Right lobe of liver (tissue), 6 donors: ENCODE data around the gene NDNF. TPM values are rescaled to one million over a fixed set of nuclear protein-coding genes. Genes with fewer than 3 reads are reported as not detected.

ENCODE experiments used
- ATAC-seq, 4 donors: fragments of 200-7000 bp; cut with Tn5 transposase; one replicate each; pipeline ENCODE4 v1.9.1; 2020; ENCODE audit warnings: mild to moderate bottlenecking in 4 of 4, moderate library complexity in 4 of 4
- DNase-seq, 3 donors: peaks; one replicate each; pipeline ENCODE4 v3.0.0-alpha.2; 2020
- H3K27ac ChIP-seq, 3 donors: fragments of 200-600 bp; one replicate each; pipeline ENCODE4 v1.8.0; 2022
- H3K27me3 ChIP-seq, 2 donors: fragments of 200-600 bp; one replicate each; pipeline ENCODE4 v1.8.0; 2022
- H3K36me3 ChIP-seq, 4 donors: fragments of 200-600 bp; sonication (generic) in 1 of 4; one replicate each; pipeline versions ENCODE4 v1.5.1 to v1.8.0; 2017 to 2022; ENCODE audit warnings: control low read depth in 1 of 4
- H3K4me1 ChIP-seq, 4 donors: fragments of 200-600 bp; sonication (generic) in 1 of 4; one replicate each; pipeline versions ENCODE4 v1.5.1 to v1.8.0; 2017 to 2022; ENCODE audit warnings: control low read depth in 1 of 4
- H3K4me3 ChIP-seq, 3 donors: fragments of 200-600 bp; one replicate each; pipeline ENCODE4 v1.8.0; 2022
- H3K9me3 ChIP-seq, 4 donors: fragments of 200-600 bp; sonication (generic) in 1 of 4; one replicate each; pipeline versions ENCODE4 v1.5.1 to v1.8.0; 2017 to 2022; ENCODE audit warnings: control low read depth in 1 of 4
- CTCF ChIP-seq, 4 donors: fragments of 200-600 bp in 3 of 4; fragments of 450-650 bp in 1 of 4; IDR thresholded peaks; one replicate each; pipeline versions ENCODE4 v1.5.1 to v1.8.0; 2016 to 2022; ENCODE audit warnings: antibody characterized with exemption in 4 of 4, mild to moderate bottlenecking in 2 of 4
- POLR2A ChIP-seq: fragments of 450-650 bp; IDR thresholded peaks from one replicate; pipeline ENCODE4 v1.6.1; 2017; ENCODE audit warnings: antibody characterized with exemption, mild to moderate bottlenecking
- WGBS: methylation state at CpG from one replicate; pipeline ENCODE4 v1.1.6; 2018; ENCODE audit warnings: low coverage, low lambda C conversion rate; ENCODE audit not compliant: insufficient coverage; ENCODE audit errors: missing lambda C conversion rate; 5-methylcytosine and 5-hydroxymethylcytosine counted together
- intact Hi-C, 2 donors: fragments of 100-400 bp; cut with DNase I; formaldehyde crosslinking; loops; one replicate each; pipeline versions ENCODE4 v1.11.2 to v1.14.1; 2022
- total RNA-seq, 6 experiments: library from RNA; depleted of rRNA in 2 of 6; stranded (reverse); fragments of >200 nt in 2 of 6; fragmentation: NEBNext Ultra II Directional in 3 of 6; extraction: Animal tissue kit (Norgen Biotek cat#: 25700) in 3 of 6; gene quantifications; one replicate each; pipeline versions ENCODE4 v1.1.0 to v1.2.4, GENCODE V29; 2016 to 2023
- donor health status: DM: no; HTN: yes; CAD: no.
- donor health status: DM: no; HTN: no; CAD: no.
- donor health status: DM: no; HTN: no; CAD: no.
- donor health status: DM: no; HTN: yes; CAD: no.
- donor health status: DM: no; HTN: yes; CAD: no.

Gene NDNF
- total RNA-seq, 6 experiments from 2014 or later = 0.27 to 0.77 (median 0.52) TPM

DNA sequence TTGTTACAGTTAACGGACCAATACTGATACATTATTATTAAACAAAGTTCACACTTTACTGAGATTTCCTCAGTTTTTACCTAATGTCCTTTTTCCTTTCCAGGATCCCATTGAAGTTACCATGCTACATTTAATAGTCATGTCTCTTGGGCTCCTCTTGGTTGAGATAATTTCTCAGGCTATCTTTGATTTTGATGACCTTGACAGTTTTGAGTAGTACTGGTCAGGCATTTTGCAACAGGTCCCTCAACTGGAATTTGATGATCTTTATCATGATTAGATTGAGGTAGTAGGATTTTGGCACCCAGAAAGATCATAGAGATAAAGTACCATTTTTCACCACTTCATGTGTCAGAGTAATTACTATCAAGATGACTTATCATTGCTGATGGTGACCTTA lies 53.8 kb downstream of the NDNF start:
- Histone ChIP-seq H3K4me1 (no peaks in the 10 kb centered on the region), H3K4me3 (no peak overlapping the region), H3K27ac (no peak overlapping the region), H3K9me3 (no peaks in the 10 kb centered on the region), H3K36me3 (no peaks in the 10 kb centered on the region), H3K27me3 (no peaks in the 10 kb centered on the region)
- intact Hi-C loops = no loop called here
- ATAC-seq = no peak
- no peak for TF ChIP-seq CTCF (IDR thresholded peaks at IDR 0.05)
- no peak for TF ChIP-seq POLR2A
- 79% methylated on average over 1 of the region's 1 CpG for WGBS
- no peak for DNase-seq

- ATAC-seq = peak in 1 of 4 donors; percentile 37
- no peak for DNase-seq
- no peaks in the 10 kb centered on the region for H3K27me3 ChIP-seq
- H3K9me3 ChIP-seq = no peaks in the 10 kb centered on the region
- TF ChIP-seq CTCF (IDR thresholded peaks at IDR 0.05) = no peak
- no peak for TF ChIP-seq POLR2A
- no peaks in the 10 kb centered on the region for H3K36me3 ChIP-seq
- intact Hi-C loops = no loop called here
- no peaks in the 10 kb centered on the region for H3K4me1 ChIP-seq
- H3K4me3 ChIP-seq = no peak overlapping the region
- H3K27ac ChIP-seq = no peak overlapping the region
- 21% methylated on average over 4 of the region's 6 CpGs for WGBS
These were observed 55.7 kb downstream of the NDNF start for GRCh38 chr4:121016611-121017010.

DNA sequence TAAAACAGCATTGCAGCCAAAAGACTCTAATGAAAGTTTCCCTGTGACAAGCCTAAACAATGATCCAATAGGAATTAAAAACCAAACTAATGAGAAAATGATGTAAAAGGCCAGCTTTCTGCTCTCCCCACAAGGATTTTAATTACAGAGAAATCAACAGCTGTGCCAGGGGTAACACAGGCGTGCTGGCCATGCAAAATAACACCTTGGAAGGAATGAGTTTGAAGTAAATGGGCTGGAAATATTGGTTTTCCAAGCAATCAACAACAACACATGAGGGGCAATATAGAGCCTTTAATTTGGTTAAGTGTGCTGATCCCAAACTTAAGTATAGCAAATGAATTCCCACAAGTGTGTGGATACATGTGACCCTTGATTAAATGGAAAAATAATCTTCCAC lies 56.9 kb downstream of the NDNF start:
- 57% methylated on average over 1 of the region's 1 CpG for WGBS
- DNase-seq = no peak
- TF ChIP-seq POLR2A = no peak
- TF ChIP-seq CTCF (IDR thresholded peaks at IDR 0.05) = no peak

DNA sequence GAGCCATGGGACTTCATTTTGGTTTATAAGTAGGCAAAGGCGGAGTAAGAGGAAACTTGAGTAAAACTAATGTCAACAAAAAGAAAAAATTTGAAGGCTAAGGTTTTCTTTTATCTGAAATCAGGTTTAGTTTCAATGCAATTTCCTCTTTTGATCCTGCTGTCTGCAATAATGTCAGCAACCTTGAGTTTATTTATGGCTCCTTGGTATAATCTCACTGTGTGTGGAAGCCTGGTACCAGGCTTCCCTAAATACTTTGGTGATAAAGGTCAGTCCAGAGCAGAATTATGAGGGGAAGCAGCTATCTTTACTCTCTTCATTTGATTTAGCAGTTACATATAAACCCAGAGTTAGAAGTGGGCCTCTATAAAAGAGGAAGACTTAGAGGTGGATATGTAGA lies 57.8 kb downstream of the NDNF start:
- no peak overlapping the region for H3K27ac ChIP-seq
- H3K4me1 ChIP-seq = no peaks in the 10 kb centered on the region
- ATAC-seq (no peak), DNase-seq (no peak)
- 82% methylated on average over 1 of the region's 1 CpG for WGBS
- H3K27me3 ChIP-seq = no peaks in the 10 kb centered on the region
- TF ChIP-seq POLR2A (no peak), CTCF (IDR thresholded peaks at IDR 0.05) (no peak)
- no peaks in the 10 kb centered on the region for H3K9me3 ChIP-seq
- H3K36me3 ChIP-seq = no peaks in the 10 kb centered on the region
- H3K4me3 ChIP-seq = no peak overlapping the region
- intact Hi-C loops = no loop called here

More for the DNA sequence above, 56.9 kb downstream of the NDNF start:
- H3K36me3 ChIP-seq = no peaks in the 10 kb centered on the region
- no peak for ATAC-seq
- no peaks in the 10 kb centered on the region for H3K4me1 ChIP-seq
- no peak overlapping the region for H3K4me3 ChIP-seq
- intact Hi-C loops = no loop called here
- H3K9me3 ChIP-seq = no peaks in the 10 kb centered on the region
- H3K27me3 ChIP-seq = no peaks in the 10 kb centered on the region
- H3K27ac ChIP-seq = no peak overlapping the region

- H3K4me1 ChIP-seq = no peaks in the 10 kb centered on the region
- H3K36me3 ChIP-seq = no peaks in the 10 kb centered on the region
- TF ChIP-seq CTCF (IDR thresholded peaks at IDR 0.05) = no peak
- no peak for TF ChIP-seq POLR2A
- H3K27ac ChIP-seq = no peak overlapping the region
- intact Hi-C loops = no loop called here
- H3K9me3 ChIP-seq = no peaks in the 10 kb centered on the region
- H3K27me3 ChIP-seq = no peaks in the 10 kb centered on the region
- WGBS = 68% methylated on average over 1 of the region's 1 CpG
- H3K4me3 ChIP-seq = no peak overlapping the region
- ATAC-seq = no peak
- DNase-seq = no peak
These were observed 60.5 kb downstream of the NDNF start for GRCh38 chr4:121011780-121012340.
